Mesenchymal stem cell (in vitro differentiated cells and primary cell): ENCODE measurements around the gene NOX3.
"Not testable (repeated sequence)": the region's sequence is repeated elsewhere in the genome, so short reads cannot be mapped to it uniquely, and the experiment has no call there.

Source experiments
- DNase-seq: peaks from one replicate; pipeline ENCODE4 v3.0.0-alpha.2; 2013
- H2AFZ ChIP-seq: one replicate; pipeline ENCODE4 v1.6.1; 2013; ENCODE audit warnings: low read depth, mild to moderate bottlenecking, control low read depth, inconsistent platforms, low read length, moderate library complexity
- H2AK5ac ChIP-seq: 2 replicates; pipeline ENCODE4 v1.6.1; 2013; ENCODE audit warnings: low read length, moderate library complexity, mild to moderate bottlenecking, inconsistent platforms; ENCODE audit not compliant: severe bottlenecking
- H2BK120ac ChIP-seq: one replicate; pipeline ENCODE4 v1.6.1; 2013; ENCODE audit warnings: low read depth, mild to moderate bottlenecking, inconsistent platforms, low read length, moderate library complexity
- H2BK12ac ChIP-seq, 2 experiments: one replicate each; pipeline ENCODE4 v1.6.1; 2013; ENCODE audit warnings: inconsistent platforms in 2 of 2, low read length in 2 of 2, mild to moderate bottlenecking in 2 of 2, moderate library complexity in 2 of 2, control low read depth in 1 of 2
- H2BK15ac ChIP-seq: one replicate; pipeline ENCODE4 v1.6.1; 2013; ENCODE audit warnings: mild to moderate bottlenecking, low read depth, inconsistent platforms; ENCODE audit not compliant: poor library complexity, severe bottlenecking
- H2BK5ac ChIP-seq: 2 replicates; pipeline ENCODE4 v1.6.1; 2013; ENCODE audit warnings: low read depth, mild to moderate bottlenecking, low read length, control low read depth, inconsistent platforms; ENCODE audit not compliant: poor library complexity, severe bottlenecking
- H3K14ac ChIP-seq, 2 experiments: one replicate each; pipeline ENCODE4 v1.6.1; 2013; ENCODE audit warnings: inconsistent platforms in 2 of 2, low read length in 2 of 2, control low read depth in 1 of 2, mild to moderate bottlenecking in 1 of 2, moderate library complexity in 1 of 2
- H3K18ac ChIP-seq, 2 experiments: one replicate each; pipeline ENCODE4 v1.6.1; 2013; ENCODE audit warnings: inconsistent platforms in 2 of 2, low read length in 2 of 2, control low read depth in 1 of 2, low read depth in 1 of 2, mild to moderate bottlenecking in 1 of 2
- H3K23ac ChIP-seq, 2 experiments: one replicate each; pipeline ENCODE4 v1.6.1; 2013; ENCODE audit warnings: inconsistent platforms in 2 of 2, low read length in 2 of 2, mild to moderate bottlenecking in 2 of 2, moderate library complexity in 2 of 2, control low read depth in 1 of 2
- H3K27ac ChIP-seq: 2 replicates; pipeline ENCODE4 v1.5.1; 2013; ENCODE audit warnings: mild to moderate bottlenecking, moderate library complexity, low read length, control low read depth, inconsistent platforms; ENCODE audit not compliant: poor library complexity, severe bottlenecking
- H3K27me3 ChIP-seq, 2 experiments: 2 replicates each; pipeline versions ENCODE4 v1.6.1 to v1.7.0; 2013; ENCODE audit warnings: low read length in 2 of 2, mild to moderate bottlenecking in 2 of 2, moderate library complexity in 2 of 2, control low read depth in 1 of 2, inconsistent platforms in 1 of 2; ENCODE audit not compliant: control insufficient read depth in 1 of 2, insufficient read depth in 1 of 2
- H3K36me3 ChIP-seq, 2 experiments: 2 replicates each; pipeline versions ENCODE4 v1.6.1 to v1.7.0; 2013; ENCODE audit warnings: low read length in 2 of 2, control low read depth in 1 of 2, inconsistent platforms in 1 of 2, low read depth in 1 of 2, mild to moderate bottlenecking in 1 of 2; ENCODE audit not compliant: insufficient read depth in 2 of 2, control insufficient read depth in 1 of 2
- H3K4ac ChIP-seq, 2 experiments: one replicate each; pipeline ENCODE4 v1.6.1; 2013; ENCODE audit warnings: inconsistent platforms in 2 of 2, low read length in 2 of 2, mild to moderate bottlenecking in 2 of 2, moderate library complexity in 2 of 2, control low read depth in 1 of 2, low read depth in 1 of 2
- H3K4me1 ChIP-seq: 2 replicates; pipeline ENCODE4 v1.6.1; 2013; ENCODE audit warnings: low read depth, low read length, control low read depth; ENCODE audit not compliant: control insufficient read depth, insufficient read depth
- H3K4me2 ChIP-seq: 2 replicates; pipeline ENCODE4 v1.6.1; 2013; ENCODE audit warnings: low read length, mild to moderate bottlenecking, inconsistent platforms; ENCODE audit not compliant: poor library complexity, severe bottlenecking
- H3K4me3 ChIP-seq, 2 experiments: 2 replicates each; pipeline versions ENCODE4 v1.5.1 to v1.7.0; 2013; ENCODE audit warnings: low read length in 2 of 2, mild to moderate bottlenecking in 2 of 2, control low read depth in 1 of 2, low read depth in 1 of 2; ENCODE audit not compliant: insufficient read depth in 1 of 2
- H3K79me1 ChIP-seq: replicated peaks from 2 replicates; pipeline ENCODE4 v1.6.1; 2013; ENCODE audit warnings: mild to moderate bottlenecking, control low read depth, low read length, inconsistent platforms; ENCODE audit not compliant: poor library complexity, severe bottlenecking
- H3K9ac ChIP-seq: 2 replicates; pipeline ENCODE4 v1.7.0; 2013; ENCODE audit warnings: mild to moderate bottlenecking, low read length, moderate library complexity
- H3K9me3 ChIP-seq: 2 replicates; pipeline ENCODE4 v1.7.0; 2013; ENCODE audit warnings: mild to moderate bottlenecking, low read length; ENCODE audit not compliant: control insufficient read depth
- H4K8ac ChIP-seq: one replicate; pipeline ENCODE4 v1.6.1; 2013; ENCODE audit warnings: inconsistent platforms, mild to moderate bottlenecking, low read length, moderate library complexity
- H4K91ac ChIP-seq: one replicate; pipeline ENCODE4 v1.6.1; 2013; ENCODE audit warnings: mild to moderate bottlenecking, low read length, inconsistent platforms
- WGBS: methylation state at CpG from one replicate; pipeline ENCODE4 v1.1.7; 2013; ENCODE audit warnings: mixed read lengths; 5-methylcytosine and 5-hydroxymethylcytosine counted together

Gene NOX3

GRCh38 chr6:155454008-155454407 lies 1.6 kb downstream of the NOX3 start:
- Histone ChIP-seq H3K18ac (no peak overlapping the region), H3K4me3 (no peak overlapping the region)
- DNase-seq = no peak

DNA sequence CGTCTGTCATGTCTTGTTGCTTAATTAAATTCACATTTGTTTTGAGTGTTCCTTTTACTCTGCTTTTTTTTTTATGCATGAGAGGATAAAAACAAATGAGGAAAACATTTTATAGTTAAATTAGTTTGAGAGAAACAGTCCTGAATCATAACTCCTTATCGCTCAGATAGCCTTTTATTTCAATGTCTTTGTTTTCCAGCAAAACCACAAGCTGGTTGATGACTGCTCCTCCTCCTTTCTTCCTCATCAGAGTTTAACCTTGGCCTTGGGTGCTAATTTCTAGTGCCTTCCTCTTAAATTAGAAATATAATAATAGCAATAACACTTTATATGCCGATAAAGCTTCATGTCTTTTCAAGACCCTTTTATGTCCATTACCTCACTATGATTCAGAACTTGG lies 3.1 kb downstream of the NOX3 start:
- Histone ChIP-seq H3K4me3 (no peak overlapping the region), H3K14ac (no peak overlapping the region), H3K4ac (no peak overlapping the region), H3K23ac (no peak overlapping the region), H3K4me1 (no peaks in the 10 kb centered on the region), H2BK5ac (no peak overlapping the region), H4K91ac (no peak overlapping the region), H3K9ac (no peak overlapping the region), H2BK15ac (no peak overlapping the region), H2BK120ac (no peak overlapping the region), H3K36me3 (no peaks in the 10 kb centered on the region), H3K79me1 (no peaks in the 10 kb centered on the region), H4K8ac (no peak overlapping the region), H2AK5ac (no peak overlapping the region), H3K27me3 (no peaks in the 10 kb centered on the region), H3K9me3 (no peaks in the 10 kb centered on the region), H3K27ac (no peak overlapping the region), H2BK12ac (no peak overlapping the region), H3K18ac (no peak overlapping the region), H2AFZ (no peak overlapping the region), H3K4me2 (no peak overlapping the region)
- 96% methylated on average over 3 of the region's 3 CpGs for WGBS
- DNase-seq = no peak

More at GRCh38 chr6:155454008-155454407, 1.6 kb downstream of the NOX3 start:
- Histone ChIP-seq H4K8ac (no peak overlapping the region), H3K9ac (no peak overlapping the region), H2BK12ac (no peak overlapping the region), H3K9me3 (no peaks in the 10 kb centered on the region), H3K4me1 (no peaks in the 10 kb centered on the region), H3K79me1 (no peaks in the 10 kb centered on the region), H2AFZ (no peak overlapping the region), H4K91ac (no peak overlapping the region), H3K4ac (no peak overlapping the region), H3K27ac (no peak overlapping the region), H2BK15ac (no peak overlapping the region), H3K23ac (no peak overlapping the region), H3K14ac (no peak overlapping the region), H2BK120ac (no peak overlapping the region), H2BK5ac (no peak overlapping the region), H3K27me3 (no peaks in the 10 kb centered on the region), H2AK5ac (no peak overlapping the region), H3K4me2 (no peak overlapping the region), H3K36me3 (no peaks in the 10 kb centered on the region)
- WGBS = 100% methylated on average over 1 of the region's 1 CpG

- H2BK5ac ChIP-seq, H3K14ac ChIP-seq, H2BK12ac ChIP-seq, H3K79me1 ChIP-seq, H2BK15ac ChIP-seq, H3K4me2 ChIP-seq, H3K27ac ChIP-seq, H3K36me3 ChIP-seq, H3K18ac ChIP-seq, H2AK5ac ChIP-seq, H3K9ac ChIP-seq, H3K9me3 ChIP-seq, H3K4me3 ChIP-seq, DNase-seq, H2AFZ ChIP-seq, H3K23ac ChIP-seq, H4K91ac ChIP-seq, H3K27me3 ChIP-seq, H3K4ac ChIP-seq, H3K4me1 ChIP-seq, H2BK120ac ChIP-seq, H4K8ac ChIP-seq: not testable (repeated sequence)
- 79% methylated on average over 6 of the region's 7 CpGs for WGBS
These were observed 4.1 kb downstream of the NOX3 start for GRCh38 chr6:155451530-155451929.

GRCh38 chr6:155450240-155450581 lies 5.4 kb downstream of the NOX3 start:
- H3K36me3 ChIP-seq = no peaks in the 10 kb centered on the region
- 100% methylated on average over 2 of the region's 2 CpGs for WGBS
- no peak overlapping the region for H4K8ac ChIP-seq
- H3K4me2 ChIP-seq = no peak overlapping the region
- no peak overlapping the region for H3K27ac ChIP-seq
- H2AFZ ChIP-seq = no peak overlapping the region
- no peak overlapping the region for H2BK120ac ChIP-seq
- no peak overlapping the region for H2BK5ac ChIP-seq
- H4K91ac ChIP-seq = no peak overlapping the region
- H3K4ac ChIP-seq = no peak overlapping the region
- no peak overlapping the region for H3K14ac ChIP-seq
- H3K18ac ChIP-seq = no peak overlapping the region
- H3K4me3 ChIP-seq = no peak overlapping the region
- no peaks in the 10 kb centered on the region for H3K4me1 ChIP-seq
- no peaks in the 10 kb centered on the region for H3K79me1 ChIP-seq
- no peaks in the 10 kb centered on the region for H3K27me3 ChIP-seq
- H3K23ac ChIP-seq = no peak overlapping the region
- peak overlapping the region in 1 of 2 experiments; percentile 2 for H2BK12ac ChIP-seq
- H3K9ac ChIP-seq = no peak overlapping the region
- no peaks in the 10 kb centered on the region for H3K9me3 ChIP-seq
- H2AK5ac ChIP-seq = no peak overlapping the region
- DNase-seq = no peak
- no peak overlapping the region for H2BK15ac ChIP-seq
